ENCODE measurements around the gene LSAMP. TPM values are rescaled to one million over a fixed set of nuclear protein-coding genes. Genes with fewer than 3 reads are reported as not detected.

Gene LSAMP
- total and polyA plus RNA-seq, 2 of the 8 experiments (the other 6 are each of a cell fraction or from before 2014, with no cell fraction given), result 1.8 to 5.7 TPM

DNA sequence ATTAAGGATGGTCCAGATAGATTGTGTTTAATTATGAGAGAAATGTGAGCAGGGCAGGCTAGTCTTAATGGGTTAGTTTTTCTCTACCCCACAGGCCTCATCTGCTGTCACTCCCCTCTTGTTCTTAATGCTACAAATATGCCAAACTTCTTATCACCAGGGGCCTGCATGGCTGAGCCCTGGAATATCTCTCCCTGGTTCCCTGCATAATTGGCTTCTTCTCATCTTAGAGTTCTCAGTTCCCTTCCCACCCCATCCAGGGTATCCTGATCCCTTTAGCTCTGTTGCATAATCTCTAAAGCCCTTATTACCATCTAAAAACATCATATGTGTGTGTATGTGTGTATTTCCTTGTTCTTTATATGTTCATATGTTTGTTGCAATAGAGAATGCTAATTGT, 279.6 kb downstream of the LSAMP start (continued):
- TF ChIP-seq, protein P1, sequence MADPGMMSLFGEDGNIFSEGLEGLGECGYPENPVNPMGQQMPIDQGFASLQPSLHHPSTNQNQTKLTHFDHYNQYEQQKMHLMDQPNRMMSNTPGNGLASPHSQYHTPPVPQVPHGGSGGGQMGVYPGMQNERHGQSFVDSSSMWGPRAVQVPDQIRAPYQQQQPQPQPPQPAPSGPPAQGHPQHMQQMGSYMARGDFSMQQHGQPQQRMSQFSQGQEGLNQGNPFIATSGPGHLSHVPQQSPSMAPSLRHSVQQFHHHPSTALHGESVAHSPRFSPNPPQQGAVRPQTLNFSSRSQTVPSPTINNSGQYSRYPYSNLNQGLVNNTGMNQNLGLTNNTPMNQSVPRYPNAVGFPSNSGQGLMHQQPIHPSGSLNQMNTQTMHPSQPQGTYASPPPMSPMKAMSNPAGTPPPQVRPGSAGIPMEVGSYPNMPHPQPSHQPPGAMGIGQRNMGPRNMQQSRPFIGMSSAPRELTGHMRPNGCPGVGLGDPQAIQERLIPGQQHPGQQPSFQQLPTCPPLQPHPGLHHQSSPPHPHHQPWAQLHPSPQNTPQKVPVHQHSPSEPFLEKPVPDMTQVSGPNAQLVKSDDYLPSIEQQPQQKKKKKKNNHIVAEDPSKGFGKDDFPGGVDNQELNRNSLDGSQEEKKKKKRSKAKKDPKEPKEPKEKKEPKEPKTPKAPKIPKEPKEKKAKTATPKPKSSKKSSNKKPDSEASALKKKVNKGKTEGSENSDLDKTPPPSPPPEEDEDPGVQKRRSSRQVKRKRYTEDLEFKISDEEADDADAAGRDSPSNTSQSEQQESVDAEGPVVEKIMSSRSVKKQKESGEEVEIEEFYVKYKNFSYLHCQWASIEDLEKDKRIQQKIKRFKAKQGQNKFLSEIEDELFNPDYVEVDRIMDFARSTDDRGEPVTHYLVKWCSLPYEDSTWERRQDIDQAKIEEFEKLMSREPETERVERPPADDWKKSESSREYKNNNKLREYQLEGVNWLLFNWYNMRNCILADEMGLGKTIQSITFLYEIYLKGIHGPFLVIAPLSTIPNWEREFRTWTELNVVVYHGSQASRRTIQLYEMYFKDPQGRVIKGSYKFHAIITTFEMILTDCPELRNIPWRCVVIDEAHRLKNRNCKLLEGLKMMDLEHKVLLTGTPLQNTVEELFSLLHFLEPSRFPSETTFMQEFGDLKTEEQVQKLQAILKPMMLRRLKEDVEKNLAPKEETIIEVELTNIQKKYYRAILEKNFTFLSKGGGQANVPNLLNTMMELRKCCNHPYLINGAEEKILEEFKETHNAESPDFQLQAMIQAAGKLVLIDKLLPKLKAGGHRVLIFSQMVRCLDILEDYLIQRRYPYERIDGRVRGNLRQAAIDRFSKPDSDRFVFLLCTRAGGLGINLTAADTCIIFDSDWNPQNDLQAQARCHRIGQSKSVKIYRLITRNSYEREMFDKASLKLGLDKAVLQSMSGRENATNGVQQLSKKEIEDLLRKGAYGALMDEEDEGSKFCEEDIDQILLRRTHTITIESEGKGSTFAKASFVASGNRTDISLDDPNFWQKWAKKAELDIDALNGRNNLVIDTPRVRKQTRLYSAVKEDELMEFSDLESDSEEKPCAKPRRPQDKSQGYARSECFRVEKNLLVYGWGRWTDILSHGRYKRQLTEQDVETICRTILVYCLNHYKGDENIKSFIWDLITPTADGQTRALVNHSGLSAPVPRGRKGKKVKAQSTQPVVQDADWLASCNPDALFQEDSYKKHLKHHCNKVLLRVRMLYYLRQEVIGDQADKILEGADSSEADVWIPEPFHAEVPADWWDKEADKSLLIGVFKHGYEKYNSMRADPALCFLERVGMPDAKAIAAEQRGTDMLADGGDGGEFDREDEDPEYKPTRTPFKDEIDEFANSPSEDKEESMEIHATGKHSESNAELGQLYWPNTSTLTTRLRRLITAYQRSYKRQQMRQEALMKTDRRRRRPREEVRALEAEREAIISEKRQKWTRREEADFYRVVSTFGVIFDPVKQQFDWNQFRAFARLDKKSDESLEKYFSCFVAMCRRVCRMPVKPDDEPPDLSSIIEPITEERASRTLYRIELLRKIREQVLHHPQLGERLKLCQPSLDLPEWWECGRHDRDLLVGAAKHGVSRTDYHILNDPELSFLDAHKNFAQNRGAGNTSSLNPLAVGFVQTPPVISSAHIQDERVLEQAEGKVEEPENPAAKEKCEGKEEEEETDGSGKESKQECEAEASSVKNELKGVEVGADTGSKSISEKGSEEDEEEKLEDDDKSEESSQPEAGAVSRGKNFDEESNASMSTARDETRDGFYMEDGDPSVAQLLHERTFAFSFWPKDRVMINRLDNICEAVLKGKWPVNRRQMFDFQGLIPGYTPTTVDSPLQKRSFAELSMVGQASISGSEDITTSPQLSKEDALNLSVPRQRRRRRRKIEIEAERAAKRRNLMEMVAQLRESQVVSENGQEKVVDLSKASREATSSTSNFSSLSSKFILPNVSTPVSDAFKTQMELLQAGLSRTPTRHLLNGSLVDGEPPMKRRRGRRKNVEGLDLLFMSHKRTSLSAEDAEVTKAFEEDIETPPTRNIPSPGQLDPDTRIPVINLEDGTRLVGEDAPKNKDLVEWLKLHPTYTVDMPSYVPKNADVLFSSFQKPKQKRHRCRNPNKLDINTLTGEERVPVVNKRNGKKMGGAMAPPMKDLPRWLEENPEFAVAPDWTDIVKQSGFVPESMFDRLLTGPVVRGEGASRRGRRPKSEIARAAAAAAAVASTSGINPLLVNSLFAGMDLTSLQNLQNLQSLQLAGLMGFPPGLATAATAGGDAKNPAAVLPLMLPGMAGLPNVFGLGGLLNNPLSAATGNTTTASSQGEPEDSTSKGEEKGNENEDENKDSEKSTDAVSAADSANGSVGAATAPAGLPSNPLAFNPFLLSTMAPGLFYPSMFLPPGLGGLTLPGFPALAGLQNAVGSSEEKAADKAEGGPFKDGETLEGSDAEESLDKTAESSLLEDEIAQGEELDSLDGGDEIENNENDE (IDR thresholded peaks at IDR 0.05; ENCODE audit: insufficient replicate concordance, low read length), result no peak
- TF ChIP-seq TCF12 (IDR thresholded peaks at IDR 0.05; ENCODE audit: low read depth, low read length) (no peak), EGR1 (IDR thresholded peaks at IDR 0.05; ENCODE audit: borderline replicate concordance, low read depth, low read length) (no peak), POLR2A (IDR thresholded peaks at IDR 0.05; ENCODE audit: control extremely low read depth in 1 of 2, low read depth in 2 of 2, low read length in 2 of 2) (no peak), FOSL1 (IDR thresholded peaks at IDR 0.05; ENCODE audit: insufficient read depth, low read depth, low read length) (no peak), RNF2 (IDR thresholded peaks at IDR 0.05; ENCODE audit: borderline replicate concordance, low read depth, low read length, missing control alignments, poor library complexity, severe bottlenecking) (no peak), JUN (IDR thresholded peaks at IDR 0.05; ENCODE audit: low read depth, low read length) (no peak), CHD2 (IDR thresholded peaks at IDR 0.05; ENCODE audit: low read length) (no peak), TEAD4 (IDR thresholded peaks at IDR 0.05; ENCODE audit: low read depth, low read length) (no peak), KDM1A (IDR thresholded peaks at IDR 0.05; ENCODE audit: borderline replicate concordance, low read length) (no peak), BACH1 (IDR thresholded peaks at IDR 0.05; ENCODE audit: low read length) (no peak)

All from H1 (cell line).